Small intestine (tissue), 7 donors: Measurements from ENCODE around the gene SPATC1L. TPM values are rescaled to one million over a fixed set of nuclear protein-coding genes. Genes with fewer than 3 reads are reported as not detected.

ENCODE experiments used
- DNase-seq, 2 donors: peaks; one replicate each; pipeline versions ENCODE4 v3.0.0 to v3.0.0-alpha.2; 2013
- FAIRE-seq: peaks from 2 replicates; lab custom pipeline; 2012; peaks lifted over from hg19 to GRCh38; lab: Jason Lieb, UNC
- H3K27ac ChIP-seq, 3 donors: one replicate each; pipeline ENCODE4 v1.5.1; 2013; ENCODE audit warnings: low read length in 2 of 3, mild to moderate bottlenecking in 2 of 3, control low read depth in 1 of 3, inconsistent platforms in 1 of 3, low read depth in 1 of 3, moderate library complexity in 1 of 3
- H3K27me3 ChIP-seq, 3 donors: one replicate each; pipeline ENCODE4 v1.6.1; 2013; ENCODE audit warnings: low read length in 3 of 3, inconsistent platforms in 1 of 3; ENCODE audit not compliant: control insufficient read depth in 3 of 3, insufficient read depth in 3 of 3
- H3K36me3 ChIP-seq, 3 donors: one replicate each; pipeline ENCODE4 v1.6.1; 2013; ENCODE audit warnings: low read length in 3 of 3, inconsistent platforms in 1 of 3, low read depth in 1 of 3, mild to moderate bottlenecking in 1 of 3, moderate library complexity in 1 of 3; ENCODE audit not compliant: control insufficient read depth in 3 of 3, insufficient read depth in 2 of 3
- H3K4me1 ChIP-seq, 3 donors: one replicate each; pipeline ENCODE4 v1.6.1; 2013; ENCODE audit warnings: low read length in 2 of 3, inconsistent platforms in 1 of 3, low read depth in 1 of 3, mild to moderate bottlenecking in 1 of 3, moderate library complexity in 1 of 3; ENCODE audit not compliant: control insufficient read depth in 3 of 3, insufficient read depth in 2 of 3
- H3K4me3 ChIP-seq, 3 donors: one replicate each; pipeline ENCODE4 v1.5.1; 2013; ENCODE audit warnings: low read length in 3 of 3, control low read depth in 1 of 3, inconsistent platforms in 1 of 3, low read depth in 1 of 3, mild to moderate bottlenecking in 1 of 3, moderate library complexity in 1 of 3
- H3K9me3 ChIP-seq, 2 donors: one replicate each; pipeline ENCODE4 v1.6.1; 2013; ENCODE audit warnings: low read depth in 1 of 2, low read length in 1 of 2; ENCODE audit not compliant: control insufficient read depth in 2 of 2, insufficient read depth in 1 of 2
- WGBS, 3 donors: extraction: QIAGEN DNeasy Blood & Tissue Kit; methylation state at CpG; one replicate each; pipeline ENCODE4 v1.1.7; 2013; 5-methylcytosine and 5-hydroxymethylcytosine counted together
- polyA plus RNA-seq, 4 donors: library from polyadenylated mRNA; stranded (reverse) in 3 of 4; unstranded in 1 of 4; fragments of 200-250 nt in 3 of 4; fragments of 120-200 nt in 1 of 4; gene quantifications; one replicate each; pipeline versions ENCODE4 v1.2.1 to v1.2.3, GENCODE V29; 2013
- donor health status: healthy with polysubstance abuse.
- donor health status: control.
- donor health status: control.
- donor health status: Bipolar disorder and iron deficiency.
- donor health status: healthy.

Gene SPATC1L
- polyA plus RNA-seq, 4 donors = 2.9 to 12.6 (median 8.2) TPM

- no peak for FAIRE-seq
- 88 to 92% (median 89%) methylated on average over 22 to 23 of the region's 23 CpGs for WGBS, 3 donors
- H3K36me3 ChIP-seq = peaks cover 3 to 77% (median 12%) of the 10 kb centered on the region in 3 donors
Observed at GRCh38 chr21:46211786-46212720, 27.8 kb upstream of the SPATC1L start.

DNA sequence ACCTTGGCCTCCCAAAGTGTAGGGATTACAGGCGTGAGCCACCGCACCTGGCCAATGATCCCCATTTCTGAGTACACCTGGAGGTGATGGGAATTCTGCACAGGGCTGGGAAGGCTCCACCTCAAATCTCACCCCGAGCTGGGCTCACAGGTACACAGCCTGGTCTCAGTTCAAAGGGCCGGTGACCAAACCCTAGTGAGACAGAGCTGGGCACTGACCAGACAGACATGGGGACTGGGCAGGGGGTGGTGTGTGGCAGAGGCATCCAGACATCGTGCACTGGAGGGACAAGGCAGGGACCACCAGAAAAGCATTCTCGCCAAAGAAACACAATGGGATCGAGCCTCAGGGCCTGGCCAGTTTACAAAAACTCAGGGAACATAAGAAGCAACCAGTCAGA is 27.1 kb upstream of the SPATC1L start:
- DNase-seq (no peak), FAIRE-seq (no peak)
- H3K9me3 ChIP-seq = no peaks in the 10 kb centered on the region
- H3K4me1 ChIP-seq = no peaks in the 10 kb centered on the region
- peaks cover 7 to 82% (median 12%) of the 10 kb centered on the region in 3 donors for H3K36me3 ChIP-seq
- H3K27me3 ChIP-seq = no peaks in the 10 kb centered on the region
- no peak overlapping the region for H3K27ac ChIP-seq
- H3K4me3 ChIP-seq = no peak overlapping the region
- WGBS, 3 donors = 92 to 95% (median 93%) methylated on average over 7 of the region's 7 CpGs

More at GRCh38 chr21:46211786-46212720, 27.8 kb upstream of the SPATC1L start:
- Histone ChIP-seq H3K27me3 (no peaks in the 10 kb centered on the region), H3K9me3 (no peaks in the 10 kb centered on the region), H3K4me1 (no peaks in the 10 kb centered on the region), H3K27ac (no peak overlapping the region), H3K4me3 (no peak overlapping the region)
- DNase-seq = no peak

DNA sequence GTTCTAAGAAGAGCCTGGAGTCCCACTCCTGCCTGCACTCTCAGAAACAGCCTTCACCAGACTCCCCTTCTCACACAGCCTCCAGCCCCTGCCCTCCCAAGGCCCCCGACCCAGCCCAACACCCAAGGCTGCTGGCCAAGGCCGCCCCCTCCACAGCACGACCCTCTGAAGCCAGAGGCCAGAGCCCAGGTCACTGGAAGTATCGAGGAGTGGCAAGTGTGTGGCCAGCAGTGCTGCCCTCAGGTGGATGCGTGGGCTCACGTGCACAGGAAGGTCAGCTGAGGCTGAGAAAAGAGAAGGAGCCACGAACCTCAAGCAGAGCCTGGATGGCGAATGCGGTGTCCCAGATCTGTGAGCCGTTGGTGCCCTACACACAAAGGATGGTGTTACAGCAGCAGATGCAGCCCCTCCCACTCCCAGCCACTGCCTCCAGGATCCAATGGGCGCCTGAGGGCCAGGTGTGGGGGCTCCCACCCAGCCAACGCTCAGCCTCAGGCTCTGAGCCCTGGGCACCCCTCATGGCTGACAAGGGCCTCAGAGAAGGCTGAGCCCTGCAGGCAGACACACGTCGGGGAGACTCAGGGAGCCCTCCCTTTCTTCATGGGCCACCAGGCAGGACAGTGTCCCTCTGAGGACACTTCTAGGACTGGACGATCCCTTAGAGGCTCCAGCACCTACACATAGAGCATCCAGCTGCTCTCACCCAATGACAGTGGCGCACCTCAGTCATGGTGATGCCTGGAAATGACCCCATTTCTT is 26.3 kb upstream of the SPATC1L start:
- no peak overlapping the region for H3K27ac ChIP-seq
- DNase-seq = no peak
- no peak overlapping the region for H3K4me3 ChIP-seq
- FAIRE-seq = no peak
- WGBS, 3 donors = 89 to 91% (median 90%) methylated on average over 16 of the region's 16 CpGs
- no peaks in the 10 kb centered on the region for H3K27me3 ChIP-seq
- no peaks in the 10 kb centered on the region for H3K9me3 ChIP-seq
- H3K36me3 ChIP-seq = peaks cover 11 to 83% (median 17%) of the 10 kb centered on the region in 3 donors
- no peaks in the 10 kb centered on the region for H3K4me1 ChIP-seq

DNA sequence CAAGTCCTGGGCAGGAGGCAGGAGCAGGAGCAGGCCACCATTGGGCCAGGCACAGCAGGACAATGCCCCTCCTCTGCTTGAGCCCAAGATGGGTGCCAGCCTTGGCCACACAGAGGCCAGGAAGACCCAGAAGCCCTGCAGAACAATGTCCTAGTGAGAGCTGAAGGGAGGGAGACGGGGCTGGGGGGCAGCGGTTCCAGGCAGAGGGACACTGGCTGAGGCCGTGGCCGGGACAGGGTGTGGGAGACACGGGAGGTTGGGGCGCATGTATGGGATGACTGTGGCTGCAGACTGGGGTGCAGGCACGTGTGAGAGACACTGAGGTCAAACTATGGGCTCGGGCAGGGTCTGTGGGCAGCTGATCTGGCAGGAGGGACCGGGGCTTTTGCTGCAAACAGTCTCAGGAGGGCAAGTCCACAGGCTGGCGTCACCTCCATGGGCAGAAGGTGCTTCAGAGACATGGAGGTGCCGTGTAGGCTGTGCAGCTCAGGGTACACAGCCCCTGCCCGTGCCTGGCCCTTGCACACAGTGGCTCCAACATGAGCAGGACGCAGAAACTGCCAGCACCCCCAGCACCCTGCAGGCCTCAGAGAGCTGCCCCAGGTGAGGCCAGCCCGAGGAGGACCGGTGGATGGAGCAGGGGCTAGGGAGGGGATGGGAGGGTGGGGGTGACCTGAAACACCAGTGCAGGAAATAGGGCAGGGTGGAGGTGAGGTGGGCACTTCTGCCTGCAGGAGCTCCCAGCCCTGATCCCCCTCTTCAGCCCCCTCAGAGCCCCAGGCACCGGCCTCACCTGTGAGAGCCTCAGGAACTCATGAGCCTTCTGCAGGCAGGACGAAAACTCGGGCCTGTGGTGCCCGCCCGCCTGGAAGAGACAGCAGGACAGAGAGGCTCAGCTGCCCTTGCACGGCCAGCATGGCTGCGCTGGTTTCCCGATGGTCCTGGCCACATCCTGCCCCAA is 24.8 kb upstream of the SPATC1L start:
- 93 to 95% (median 93%) methylated on average over 22 to 23 of the region's 23 CpGs for WGBS, 3 donors

DNA sequence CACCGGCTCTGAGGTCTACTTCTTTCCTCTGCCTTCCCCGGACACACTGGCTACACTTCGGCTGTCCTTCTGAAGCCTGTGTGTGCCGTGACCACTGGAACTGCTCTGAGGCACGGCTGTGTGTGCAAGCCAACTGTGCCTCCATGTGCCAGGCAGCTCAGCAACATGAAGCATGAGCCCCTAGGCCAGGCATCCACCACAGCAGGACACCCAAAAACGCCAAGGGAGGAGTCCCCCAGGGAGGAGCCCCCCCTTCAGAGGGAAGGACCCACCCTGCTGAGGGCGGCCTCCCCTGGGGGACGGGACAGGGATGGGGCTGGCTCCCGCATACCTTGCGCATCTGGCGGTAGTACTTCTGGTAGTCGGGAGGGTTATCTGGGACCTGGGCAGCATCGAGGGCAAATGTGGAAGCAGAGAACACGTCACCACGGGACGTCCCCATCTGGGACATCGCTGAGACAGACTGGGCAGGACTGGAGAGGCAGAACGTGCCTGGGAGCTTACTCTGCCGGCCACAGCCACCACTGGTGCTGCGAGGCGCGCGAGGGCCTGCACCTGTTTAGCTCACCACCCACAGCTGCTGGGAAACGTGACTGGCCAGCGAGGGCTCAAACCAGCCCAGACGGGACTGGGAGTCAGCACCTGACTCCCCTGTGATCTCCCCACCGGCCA is 23.8 kb upstream of the SPATC1L start:
- Histone ChIP-seq H3K27me3 (no peaks in the 10 kb centered on the region), H3K36me3 (peaks cover 17 to 73% (median 21%) of the 10 kb centered on the region in 3 donors), H3K4me1 (no peaks in the 10 kb centered on the region), H3K27ac (no peak overlapping the region), H3K9me3 (no peaks in the 10 kb centered on the region), H3K4me3 (no peak overlapping the region)
- FAIRE-seq (no peak), DNase-seq (no peak)
- 91 to 93% (median 92%) methylated on average over 26 to 27 of the region's 27 CpGs for WGBS, 3 donors

More for the DNA sequence above, 24.8 kb upstream of the SPATC1L start:
- DNase-seq (no peak), FAIRE-seq (no peak)
- Histone ChIP-seq H3K4me1 (no peaks in the 10 kb centered on the region), H3K4me3 (no peak overlapping the region), H3K9me3 (no peaks in the 10 kb centered on the region), H3K36me3 (peaks cover 16 to 77% (median 17%) of the 10 kb centered on the region in 3 donors), H3K27me3 (no peaks in the 10 kb centered on the region), H3K27ac (no peak overlapping the region)

- no peak for FAIRE-seq
Observed at GRCh38 chr21:46207006-46207919, 23.0 kb upstream of the SPATC1L start.

More at GRCh38 chr21:46207006-46207919, 23.0 kb upstream of the SPATC1L start:
- Histone ChIP-seq H3K27ac (no peak overlapping the region), H3K27me3 (no peaks in the 10 kb centered on the region), H3K36me3 (peaks cover 17 to 72% (median 21%) of the 10 kb centered on the region in 3 donors), H3K4me1 (no peaks in the 10 kb centered on the region), H3K9me3 (no peaks in the 10 kb centered on the region), H3K4me3 (no peak overlapping the region)
- DNase-seq = no peak
- WGBS, 3 donors = 92 to 95% (median 95%) methylated on average over 19 to 21 of the region's 21 CpGs
